Left lung (tissue), 10 donors: ENCODE results near the gene C1GALT1. TPM values are rescaled to one million over a fixed set of nuclear protein-coding genes. Genes with fewer than 3 reads are reported as not detected.

Experiments used
- ATAC-seq: fragments of 200-7000 bp; cut with Tn5 transposase; one replicate; pipeline ENCODE4 v1.9.1; 2020; ENCODE audit warnings: moderate library complexity
- DNase-seq, 4 donors: peaks; one replicate each; pipeline ENCODE4 v3.0.0-alpha.2; 2013 to 2020
- H3K27ac ChIP-seq, 2 donors: fragments of 200-600 bp; sonication (generic) in 1 of 2; one replicate each; pipeline versions ENCODE4 v1.5.0 to v1.8.0; 2020 to 2021
- H3K27me3 ChIP-seq, 2 donors: fragments of 200-600 bp; sonication (generic) in 1 of 2; one replicate each; pipeline versions ENCODE4 v1.5.0 to v1.8.0; 2020 to 2021
- H3K36me3 ChIP-seq, 2 donors: fragments of 200-600 bp; sonication (generic) in 1 of 2; one replicate each; pipeline versions ENCODE4 v1.5.0 to v1.8.0; 2020 to 2021
- H3K4me1 ChIP-seq, 2 donors: fragments of 200-600 bp; one replicate each; pipeline ENCODE4 v1.8.0; 2021
- H3K4me3 ChIP-seq, 2 donors: fragments of 200-600 bp; sonication (generic) in 1 of 2; one replicate each; pipeline versions ENCODE4 v1.5.0 to v1.8.0; 2020 to 2021; ENCODE audit warnings: mild to moderate bottlenecking in 1 of 2
- H3K9me3 ChIP-seq, 2 donors: fragments of 200-600 bp; sonication (generic) in 1 of 2; one replicate each; pipeline versions ENCODE4 v1.5.0 to v1.8.0; 2020 to 2021
- intact Hi-C, 2 donors: fragments of 100-400 bp; cut with DNase I; formaldehyde crosslinking; loops; one replicate each; pipeline versions ENCODE4 v1.11.2 to v1.14.2; 2022
- polyA plus RNA-seq, 6 donors: library from polyadenylated mRNA; unstranded; fragments of 120-200 nt; gene quantifications; one replicate each; pipeline ENCODE4 v1.2.1, GENCODE V29; 2013; ENCODE audit not compliant: insufficient read length in 6 of 6
- total RNA-seq, 2 donors: library from RNA; stranded (reverse); fragmentation: NEBNext Ultra II Directional; extraction: Animal tissue kit (Norgen Biotek cat#: 25700); gene quantifications; one replicate each; pipeline ENCODE4 v1.2.1, GENCODE V29; 2021
- TF ChIP-seq, protein P1 (sequence below), 2 donors: fragments of 200-600 bp; sonication (generic) in 1 of 2; IDR thresholded peaks; one replicate each; pipeline versions ENCODE4 v1.5.0 to v1.8.0; 2021; ENCODE audit warnings: antibody characterized with exemption in 2 of 2
- donor health status: DM: no; HTN: yes; CAD: no.
- donor health status: DM: no; HTN: no; CAD: no.

Gene C1GALT1
- total and polyA plus RNA-seq, 8 donors, result 14.0 to 39.3 (median 24.7) TPM

DNA sequence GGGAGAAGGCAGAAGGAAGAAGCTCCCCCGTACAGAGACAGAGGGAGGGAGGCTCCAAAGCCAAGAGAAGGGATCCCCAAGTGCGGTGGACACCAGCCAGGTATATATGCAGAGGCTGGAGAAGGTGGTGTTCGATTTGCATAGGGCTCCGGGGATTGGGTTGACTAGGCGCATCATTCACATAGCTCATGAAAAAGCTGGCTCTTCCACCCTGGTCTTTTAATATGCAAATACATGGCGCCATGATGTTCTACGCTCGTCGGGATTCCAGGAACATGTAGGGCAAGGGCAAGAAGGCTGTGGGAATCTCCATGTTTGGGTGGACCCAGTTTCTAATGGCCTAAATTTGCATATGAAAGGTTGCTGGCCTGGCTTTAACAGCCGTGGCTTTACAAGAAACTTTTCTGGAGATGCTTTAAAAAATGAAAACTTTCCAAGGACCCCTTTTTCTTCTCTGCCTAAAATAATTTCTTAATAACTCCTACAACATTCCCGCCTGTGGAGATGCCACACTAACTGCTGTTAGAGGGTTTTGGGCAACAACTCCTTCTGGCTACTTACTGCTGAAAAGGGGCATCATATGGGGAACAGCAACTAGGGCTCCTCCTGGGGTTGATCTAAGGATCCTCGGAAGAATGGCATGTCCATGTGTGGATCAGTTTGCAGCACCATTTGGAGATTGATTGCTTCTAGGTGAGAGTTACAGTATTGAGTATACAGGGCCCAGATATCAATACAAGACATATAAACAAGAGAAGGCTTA, 28.3 kb downstream of the C1GALT1 start:
- peaks cover 0 to 15% of the 10 kb centered on the region in 2 donors for H3K36me3 ChIP-seq
- TF ChIP-seq, protein P1, sequence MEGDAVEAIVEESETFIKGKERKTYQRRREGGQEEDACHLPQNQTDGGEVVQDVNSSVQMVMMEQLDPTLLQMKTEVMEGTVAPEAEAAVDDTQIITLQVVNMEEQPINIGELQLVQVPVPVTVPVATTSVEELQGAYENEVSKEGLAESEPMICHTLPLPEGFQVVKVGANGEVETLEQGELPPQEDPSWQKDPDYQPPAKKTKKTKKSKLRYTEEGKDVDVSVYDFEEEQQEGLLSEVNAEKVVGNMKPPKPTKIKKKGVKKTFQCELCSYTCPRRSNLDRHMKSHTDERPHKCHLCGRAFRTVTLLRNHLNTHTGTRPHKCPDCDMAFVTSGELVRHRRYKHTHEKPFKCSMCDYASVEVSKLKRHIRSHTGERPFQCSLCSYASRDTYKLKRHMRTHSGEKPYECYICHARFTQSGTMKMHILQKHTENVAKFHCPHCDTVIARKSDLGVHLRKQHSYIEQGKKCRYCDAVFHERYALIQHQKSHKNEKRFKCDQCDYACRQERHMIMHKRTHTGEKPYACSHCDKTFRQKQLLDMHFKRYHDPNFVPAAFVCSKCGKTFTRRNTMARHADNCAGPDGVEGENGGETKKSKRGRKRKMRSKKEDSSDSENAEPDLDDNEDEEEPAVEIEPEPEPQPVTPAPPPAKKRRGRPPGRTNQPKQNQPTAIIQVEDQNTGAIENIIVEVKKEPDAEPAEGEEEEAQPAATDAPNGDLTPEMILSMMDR (IDR thresholded peaks at IDR 0.05), result no peak
- H3K9me3 ChIP-seq, result no peaks in the 10 kb centered on the region
- intact Hi-C loops, result no loop called here
- DNase-seq, result no peak
- no peaks in the 10 kb centered on the region for H3K4me1 ChIP-seq
- no peak overlapping the region for H3K4me3 ChIP-seq
- ATAC-seq, result no peak
- no peak overlapping the region for H3K27ac ChIP-seq
- H3K27me3 ChIP-seq, result no peaks in the 10 kb centered on the region

DNA sequence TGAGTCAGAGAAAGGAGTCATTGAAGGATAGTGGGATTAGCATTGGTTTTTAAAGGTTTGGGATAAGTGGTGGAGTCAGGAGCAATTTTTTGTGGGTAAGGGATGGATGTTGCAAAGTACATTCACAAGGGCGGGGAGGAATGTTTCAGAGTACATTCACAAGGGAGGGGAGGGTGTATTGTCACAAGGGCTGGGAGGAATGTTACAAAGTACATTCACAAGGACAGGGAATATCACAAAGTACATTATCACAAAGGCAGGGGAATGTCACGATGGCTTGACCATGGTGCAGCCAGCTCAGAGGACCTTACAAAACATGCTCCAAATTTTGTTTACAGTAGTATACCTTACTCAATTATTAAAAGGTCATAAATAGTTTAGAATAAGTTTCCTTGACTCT, 30.3 kb downstream of the C1GALT1 start:
- Histone ChIP-seq H3K36me3 (peaks cover 0 to 24% of the 10 kb centered on the region in 2 donors), H3K27me3 (no peaks in the 10 kb centered on the region), H3K4me3 (no peak overlapping the region), H3K27ac (no peak overlapping the region), H3K9me3 (no peaks in the 10 kb centered on the region), H3K4me1 (no peaks in the 10 kb centered on the region)
- DNase-seq (no peak), ATAC-seq (no peak)
- TF ChIP-seq, protein P1 (IDR thresholded peaks at IDR 0.05), result no peak
- intact Hi-C loops, result no loop called here

DNA sequence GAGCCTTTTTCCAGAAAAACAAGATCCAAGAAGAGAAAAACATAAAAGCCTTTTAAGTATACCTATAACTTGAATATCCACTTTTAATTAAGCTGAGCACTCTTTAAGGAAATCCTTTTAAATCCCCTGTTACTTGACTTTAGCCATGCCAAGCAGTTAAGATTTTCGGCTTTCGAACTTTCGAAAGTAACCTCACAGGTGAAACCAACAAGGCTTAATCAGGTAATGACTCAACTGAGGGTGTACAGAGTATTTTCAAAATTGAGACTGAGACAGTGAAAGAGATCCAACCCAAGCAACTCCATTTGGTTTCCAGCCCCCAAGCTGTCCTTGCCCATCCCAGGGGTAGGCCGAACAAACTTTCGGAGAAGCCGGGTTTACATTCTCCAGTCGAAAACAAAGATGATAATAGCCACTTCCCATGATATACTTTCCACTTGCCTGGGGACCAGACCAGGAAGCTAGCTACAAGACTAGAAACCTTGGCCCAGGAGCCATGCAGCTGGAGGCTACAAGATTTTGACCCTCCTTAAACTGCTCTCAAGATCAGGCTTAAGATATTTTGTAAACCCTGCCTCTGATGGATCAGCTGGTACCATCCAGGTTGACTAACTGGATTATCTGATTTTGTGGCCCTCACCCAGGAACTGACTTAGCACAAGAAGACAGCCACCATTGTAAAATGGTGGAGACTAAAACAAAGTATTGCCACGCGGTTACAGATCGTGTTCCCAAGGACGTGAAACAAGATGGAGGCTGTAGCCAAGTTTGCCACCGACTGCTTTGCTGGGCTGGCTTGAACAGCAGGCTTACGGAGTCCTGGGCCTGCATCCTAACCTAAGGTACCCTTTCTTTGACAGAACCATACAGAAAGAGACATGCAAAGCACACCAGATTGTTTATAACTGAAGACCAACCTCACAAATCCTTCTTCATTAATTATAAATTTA, 32.3 kb downstream of the C1GALT1 start:
- DNase-seq, result no peak
- Histone ChIP-seq H3K4me3 (no peak overlapping the region), H3K4me1 (no peaks in the 10 kb centered on the region), H3K36me3 (peaks cover 0 to 28% of the 10 kb centered on the region in 2 donors), H3K27ac (no peak overlapping the region), H3K9me3 (no peaks in the 10 kb centered on the region), H3K27me3 (no peaks in the 10 kb centered on the region)
- intact Hi-C loops, result no loop called here
- TF ChIP-seq, protein P1 (IDR thresholded peaks at IDR 0.05), result no peak
- ATAC-seq, result no peak

DNA sequence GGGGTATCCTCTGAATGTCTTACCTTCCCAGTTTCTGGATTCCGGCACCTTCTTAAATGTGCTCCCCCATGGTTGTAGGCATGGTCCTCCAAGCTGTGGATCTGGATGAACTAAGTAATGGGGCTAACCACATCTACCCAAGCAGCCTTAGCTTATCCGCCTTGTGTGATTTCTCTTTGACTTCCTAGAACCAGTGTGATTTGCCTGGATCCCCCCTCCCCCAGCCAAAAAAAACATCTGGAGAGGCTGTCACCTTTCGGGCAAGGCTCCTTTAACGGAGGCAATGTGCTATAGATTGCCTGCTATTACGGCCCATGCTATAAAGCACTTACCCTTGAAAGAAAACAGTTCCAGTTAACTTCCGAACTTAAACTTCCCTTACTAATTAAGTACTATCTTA, 33.9 kb downstream of the C1GALT1 start:
- Histone ChIP-seq H3K9me3 (no peaks in the 10 kb centered on the region), H3K27ac (no peak overlapping the region), H3K27me3 (no peaks in the 10 kb centered on the region), H3K4me1 (no peaks in the 10 kb centered on the region), H3K36me3 (peaks cover 0 to 25% of the 10 kb centered on the region in 2 donors), H3K4me3 (no peak overlapping the region)
- ATAC-seq (no peak), DNase-seq (no peak)
- TF ChIP-seq, protein P1 (IDR thresholded peaks at IDR 0.05), result no peak
- intact Hi-C loops, result no loop called here

DNA sequence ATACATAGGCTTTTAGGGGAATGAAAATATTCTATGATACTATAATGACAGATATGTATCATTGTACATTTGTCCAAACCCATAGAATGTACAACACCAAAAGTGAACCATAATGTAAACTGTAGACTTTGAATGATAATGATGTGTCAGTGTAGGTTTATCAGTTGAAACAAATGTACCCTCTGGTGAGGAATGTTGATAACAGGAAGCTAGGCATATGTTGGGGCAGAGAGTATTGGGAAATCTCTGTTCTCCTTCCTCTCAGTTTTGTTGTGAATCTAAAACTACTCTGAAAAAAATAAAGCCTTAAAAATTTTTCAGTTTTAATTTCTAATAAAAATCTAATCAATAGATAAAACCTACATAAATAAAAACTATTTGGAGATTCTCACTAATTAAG, 36.9 kb downstream of the C1GALT1 start:
- Histone ChIP-seq H3K4me1 (no peaks in the 10 kb centered on the region), H3K36me3 (peaks cover 0 to 25% of the 10 kb centered on the region in 2 donors), H3K27me3 (no peaks in the 10 kb centered on the region), H3K4me3 (no peak overlapping the region), H3K27ac (no peak overlapping the region), H3K9me3 (no peaks in the 10 kb centered on the region)
- TF ChIP-seq, protein P1 (IDR thresholded peaks at IDR 0.05), result no peak
- intact Hi-C loops, result no loop called here
- DNase-seq, result no peak
- no peak for ATAC-seq
